Astrocyte (in vitro differentiated cells and primary cell): ENCODE data around the gene C2orf92.
"Not testable (repeated sequence)": the region's sequence is repeated elsewhere in the genome, so short reads cannot be mapped to it uniquely, and the experiment has no call there.

Experiments
- EZH2 ChIP-seq: IDR thresholded peaks from 2 replicates; pipeline ENCODE4 v1.6.1; 2012; ENCODE audit warnings: mild to moderate bottlenecking, low read length, inconsistent platforms; ENCODE audit not compliant: insufficient read depth
- TF ChIP-seq, protein P1 (sequence below): IDR thresholded peaks from 2 replicates; pipeline ENCODE4 v1.5.1; 2011; ENCODE audit warnings: low read depth, mild to moderate bottlenecking, inconsistent platforms, low read length, moderate library complexity; ENCODE audit not compliant: insufficient read depth

DNA sequence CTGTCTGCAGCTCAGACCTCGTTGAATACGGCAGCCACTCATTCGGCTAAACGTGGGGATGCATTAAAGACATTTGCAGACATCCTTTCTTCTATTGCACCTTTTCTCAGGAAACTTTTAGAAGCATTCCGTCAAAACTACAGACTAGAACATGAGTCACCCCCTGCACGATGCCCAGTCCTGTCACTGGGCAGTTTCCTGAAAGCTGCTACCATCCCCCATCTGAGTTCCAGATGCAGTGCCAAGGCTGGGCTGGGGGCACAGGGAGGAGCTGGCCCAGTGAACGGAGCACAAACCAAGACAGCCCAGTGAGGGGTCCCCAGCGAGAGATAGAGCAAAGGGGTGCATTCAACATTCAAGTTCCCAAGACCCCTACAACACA, 43.5 kb upstream of the C2orf92 start:
- TF ChIP-seq, protein P1, sequence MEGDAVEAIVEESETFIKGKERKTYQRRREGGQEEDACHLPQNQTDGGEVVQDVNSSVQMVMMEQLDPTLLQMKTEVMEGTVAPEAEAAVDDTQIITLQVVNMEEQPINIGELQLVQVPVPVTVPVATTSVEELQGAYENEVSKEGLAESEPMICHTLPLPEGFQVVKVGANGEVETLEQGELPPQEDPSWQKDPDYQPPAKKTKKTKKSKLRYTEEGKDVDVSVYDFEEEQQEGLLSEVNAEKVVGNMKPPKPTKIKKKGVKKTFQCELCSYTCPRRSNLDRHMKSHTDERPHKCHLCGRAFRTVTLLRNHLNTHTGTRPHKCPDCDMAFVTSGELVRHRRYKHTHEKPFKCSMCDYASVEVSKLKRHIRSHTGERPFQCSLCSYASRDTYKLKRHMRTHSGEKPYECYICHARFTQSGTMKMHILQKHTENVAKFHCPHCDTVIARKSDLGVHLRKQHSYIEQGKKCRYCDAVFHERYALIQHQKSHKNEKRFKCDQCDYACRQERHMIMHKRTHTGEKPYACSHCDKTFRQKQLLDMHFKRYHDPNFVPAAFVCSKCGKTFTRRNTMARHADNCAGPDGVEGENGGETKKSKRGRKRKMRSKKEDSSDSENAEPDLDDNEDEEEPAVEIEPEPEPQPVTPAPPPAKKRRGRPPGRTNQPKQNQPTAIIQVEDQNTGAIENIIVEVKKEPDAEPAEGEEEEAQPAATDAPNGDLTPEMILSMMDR = not testable (repeated sequence)
- TF ChIP-seq EZH2 = not testable (repeated sequence)
